ENCODE results near the gene TGIF1. TPM values are rescaled to one million over a fixed set of nuclear protein-coding genes. Genes with fewer than 3 reads are reported as not detected.
"Not testable (repeated sequence)": the region's sequence is repeated elsewhere in the genome, so short reads cannot be mapped to it uniquely, and the experiment has no call there.

TGIF1 gene
- total RNA-seq: 10 to 100 TPM; 12.5 to 14.7 TPM

GRCh38 chr18:3450012-3450798 lies at the start of gene TGIF1:
TGIF1 (plus strand) TSS chr18:3450172; CDS start chr18:3450490, 318 bp downstream.
- peak; percentile 65 for DNase-seq
- Mint-ChIP-seq H3K27me3 (no peaks in the 10 kb centered on the region), H3K4me3 (peak within 1 kb of the TSS; percentile 91), H3K4me1 (peaks cover 50% of the 10 kb centered on the region), H3K9me3 (no peaks in the 10 kb centered on the region), H3K27ac (peak within 1 kb of the TSS; percentile 99), H3K36me3 (ENCODE audit: low read depth) (peaks cover 6% of the 10 kb centered on the region)
- POLR2A ChIA-PET: interaction anchor here (0.6 kb wide), 1 partner anchor 154 kb away, joined by 4 read pairs; no protein-coding TSS in a partner anchor
- CTCF ChIA-PET: interaction anchor here (3.5 kb wide), 1 partner anchor 143 kb away, joined by 15 read pairs; no protein-coding TSS in a partner anchor

- no peak for DNase-seq
- no peak overlapping the region for H3K27ac Mint-ChIP-seq
- H3K4me1 Mint-ChIP-seq: peaks cover 6% of the 10 kb centered on the region
- no peak overlapping the region for H3K4me3 Mint-ChIP-seq
- H3K36me3 Mint-ChIP-seq (ENCODE audit: low read depth): no peaks in the 10 kb centered on the region
- CTCF ChIA-PET: interaction anchor here (0.6 to 0.7 kb wide), 2 partner anchors 28 to 1902 kb away, joined by 3 to 4 read pairs; no protein-coding TSS in a partner anchor
- H3K27me3 Mint-ChIP-seq: no peaks in the 10 kb centered on the region
- peaks cover 6% of the 10 kb centered on the region for H3K9me3 Mint-ChIP-seq
- POLR2A ChIA-PET: interaction anchor here (0.6 kb wide), 2 partner anchors 17 to 19 kb away, joined by 3 to 5 read pairs; no protein-coding TSS in a partner anchor
Measured at GRCh38 chr18:3400567-3401296, 49.2 kb upstream of the TGIF1 start.

GRCh38 chr18:3401669-3402620 lies 48.0 kb upstream of the TGIF1 start:
- H3K4me1 Mint-ChIP-seq: peaks cover 8% of the 10 kb centered on the region
- ChIA-PET POLR2A (no interaction called here), CTCF (no interaction called here)
- no peak overlapping the region for H3K4me3 Mint-ChIP-seq
- H3K9me3 Mint-ChIP-seq: peaks cover 6% of the 10 kb centered on the region
- DNase-seq: no peak
- H3K27me3 Mint-ChIP-seq: no peaks in the 10 kb centered on the region
- H3K36me3 Mint-ChIP-seq (ENCODE audit: low read depth): no peaks in the 10 kb centered on the region
- no peak overlapping the region for H3K27ac Mint-ChIP-seq

- peaks cover 8% of the 10 kb centered on the region for H3K4me1 Mint-ChIP-seq
- ChIA-PET POLR2A (no interaction called here), CTCF (no interaction called here)
- H3K4me3 Mint-ChIP-seq: no peak overlapping the region
- peak; percentile 17 for DNase-seq
- no peak overlapping the region for H3K27ac Mint-ChIP-seq
- H3K27me3 Mint-ChIP-seq: no peaks in the 10 kb centered on the region
- H3K9me3 Mint-ChIP-seq: peaks cover 6% of the 10 kb centered on the region
- no peaks in the 10 kb centered on the region for H3K36me3 Mint-ChIP-seq (ENCODE audit: low read depth)
Measured at GRCh38 chr18:3402982-3403451, 47.0 kb upstream of the TGIF1 start.

DNA sequence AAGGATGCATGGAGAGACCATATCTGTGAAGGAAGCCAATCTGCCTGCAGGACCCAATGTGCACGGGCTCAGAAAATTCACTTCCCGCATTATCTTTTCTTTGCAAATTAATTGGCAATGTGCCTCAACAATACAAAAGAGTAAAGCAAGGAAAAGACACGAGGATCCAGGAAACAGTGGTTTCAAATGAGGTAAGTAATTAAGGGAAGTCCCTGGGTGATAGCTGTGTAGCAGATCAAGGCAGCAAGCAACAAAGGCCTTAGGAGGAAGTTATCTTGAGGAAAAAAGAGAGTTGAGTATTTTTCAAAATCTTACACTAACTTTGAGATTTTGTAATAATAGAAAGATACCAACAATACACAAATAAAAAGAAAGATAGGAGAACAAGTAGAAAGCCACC lies 44.3 kb upstream of the TGIF1 start:
- ChIA-PET POLR2A (no interaction called here), CTCF (no interaction called here)
- no peak overlapping the region for H3K4me3 Mint-ChIP-seq
- no peak overlapping the region for H3K27ac Mint-ChIP-seq
- H3K9me3 Mint-ChIP-seq: peaks cover 6% of the 10 kb centered on the region
- no peak for DNase-seq
- H3K36me3 Mint-ChIP-seq (ENCODE audit: low read depth): no peaks in the 10 kb centered on the region
- H3K27me3 Mint-ChIP-seq: no peaks in the 10 kb centered on the region
- H3K4me1 Mint-ChIP-seq: peaks cover 8% of the 10 kb centered on the region

DNA sequence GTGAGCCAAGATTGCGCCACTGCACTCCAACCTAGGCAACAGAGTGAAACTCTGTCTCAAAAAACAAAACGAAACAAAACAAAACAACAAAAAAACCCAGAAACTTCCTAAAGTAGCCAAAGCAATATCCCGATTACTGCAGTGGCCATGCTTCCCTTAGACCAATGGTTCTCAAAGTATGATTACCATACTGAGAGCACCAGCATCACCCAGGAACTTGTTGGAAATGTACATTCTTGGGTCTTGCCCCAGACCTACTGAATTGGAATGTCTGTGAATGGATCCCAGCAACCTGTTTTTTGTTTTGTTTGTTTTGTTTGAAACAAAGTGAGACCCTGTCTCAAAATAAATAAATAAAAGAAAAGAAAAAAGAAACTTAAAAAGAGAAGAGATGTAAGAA lies 41.9 kb upstream of the TGIF1 start:
- Mint-ChIP-seq H3K27ac (no peak overlapping the region), H3K4me1 (peaks cover 14% of the 10 kb centered on the region), H3K36me3 (ENCODE audit: low read depth) (no peaks in the 10 kb centered on the region), H3K9me3 (peaks cover 2% of the 10 kb centered on the region), H3K27me3 (no peaks in the 10 kb centered on the region), H3K4me3 (no peak overlapping the region)
- POLR2A ChIA-PET: no interaction called here
- DNase-seq: no peak
- CTCF ChIA-PET: no interaction called here

DNA sequence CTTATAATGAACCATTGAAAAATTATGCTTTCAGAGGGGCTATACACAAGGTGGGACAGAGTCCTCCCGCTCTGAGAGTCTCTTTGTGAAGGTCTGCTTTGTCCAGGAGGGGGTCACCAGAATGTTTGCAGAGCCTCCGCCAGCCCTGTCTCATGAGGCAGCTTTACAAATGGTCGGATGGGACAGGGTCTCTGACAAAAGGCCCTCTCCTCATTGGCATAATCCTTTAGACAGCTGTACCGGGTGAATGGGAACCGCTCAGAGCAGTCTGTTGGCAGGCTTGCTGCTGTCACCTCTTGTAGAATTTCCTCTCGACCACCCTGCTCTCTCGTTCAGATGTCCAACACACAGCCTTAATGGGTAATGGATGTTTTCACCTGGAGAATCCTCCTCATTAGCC lies 40.2 kb upstream of the TGIF1 start:
- POLR2A ChIA-PET: no interaction called here
- CTCF ChIA-PET: interaction anchor here (1.0 to 1.5 kb wide), 2 partner anchors 16 to 112 kb away, joined by 3 to 5 read pairs; no protein-coding TSS in a partner anchor
- Mint-ChIP-seq H3K9me3 (no peaks in the 10 kb centered on the region), H3K27me3 (no peaks in the 10 kb centered on the region), H3K4me3 (no peak overlapping the region), H3K36me3 (ENCODE audit: low read depth) (no peaks in the 10 kb centered on the region), H3K4me1 (peaks cover 12% of the 10 kb centered on the region), H3K27ac (no peak overlapping the region)
- DNase-seq: no peak

GRCh38 chr18:3410273-3410672 lies 39.7 kb upstream of the TGIF1 start:
- no peaks in the 10 kb centered on the region for H3K27me3 Mint-ChIP-seq
- CTCF ChIA-PET: interaction anchor here (1.0 kb wide), 1 partner anchor 112 kb away, joined by 3 read pairs; no protein-coding TSS in a partner anchor
- no peak overlapping the region for H3K4me3 Mint-ChIP-seq
- H3K4me1 Mint-ChIP-seq: peaks cover 12% of the 10 kb centered on the region
- no peak overlapping the region for H3K27ac Mint-ChIP-seq
- no peaks in the 10 kb centered on the region for H3K9me3 Mint-ChIP-seq
- POLR2A ChIA-PET: no interaction called here
- DNase-seq: no peak
- no peaks in the 10 kb centered on the region for H3K36me3 Mint-ChIP-seq (ENCODE audit: low read depth)

- H3K27ac Mint-ChIP-seq; H3K27me3 Mint-ChIP-seq; H3K36me3 Mint-ChIP-seq (ENCODE audit: low read depth); H3K4me3 Mint-ChIP-seq; H3K9me3 Mint-ChIP-seq; DNase-seq; POLR2A ChIA-PET: not testable (repeated sequence)
- CTCF ChIA-PET: interaction anchor here (1.0 kb wide), 1 partner anchor 113 kb away, joined by 3 read pairs; no protein-coding TSS in a partner anchor
- peaks cover 12% of the 10 kb centered on the region for H3K4me1 Mint-ChIP-seq
Measured at GRCh38 chr18:3410876-3411275, 39.1 kb upstream of the TGIF1 start.

DNA sequence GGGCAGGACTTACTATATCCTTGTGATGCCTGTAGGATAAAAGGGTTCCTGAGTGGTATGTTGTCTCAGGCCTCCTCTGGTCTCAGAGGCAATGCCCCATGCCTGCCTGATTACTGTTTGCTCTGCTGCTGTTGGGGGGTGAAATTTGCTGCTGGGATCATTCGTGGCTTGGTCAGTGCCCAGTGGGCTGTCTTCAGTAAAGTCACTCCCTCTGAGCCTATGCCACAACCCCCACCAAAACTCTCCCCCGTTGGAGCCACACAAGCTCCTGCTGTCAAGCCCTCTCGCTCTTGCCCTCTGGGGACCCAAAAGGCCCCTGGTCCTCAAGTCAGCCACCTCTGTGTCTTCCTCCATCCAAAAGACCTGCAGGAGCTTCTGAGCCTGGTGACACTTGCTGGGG lies 38.6 kb upstream of the TGIF1 start:
- Mint-ChIP-seq H3K4me3 (no peak overlapping the region), H3K27me3 (no peaks in the 10 kb centered on the region), H3K36me3 (ENCODE audit: low read depth) (no peaks in the 10 kb centered on the region), H3K4me1 (peaks cover 12% of the 10 kb centered on the region), H3K9me3 (no peaks in the 10 kb centered on the region), H3K27ac (no peak overlapping the region)
- ChIA-PET POLR2A (no interaction called here), CTCF (no interaction called here)
- DNase-seq: no peak

GRCh38 chr18:3411854-3412268 lies 38.1 kb upstream of the TGIF1 start:
- H3K9me3 Mint-ChIP-seq: no peaks in the 10 kb centered on the region
- no peaks in the 10 kb centered on the region for H3K36me3 Mint-ChIP-seq (ENCODE audit: low read depth)
- H3K27me3 Mint-ChIP-seq: no peaks in the 10 kb centered on the region
- POLR2A ChIA-PET: no interaction called here
- peak; percentile 7 for DNase-seq
- peaks cover 10% of the 10 kb centered on the region for H3K4me1 Mint-ChIP-seq
- no peak overlapping the region for H3K4me3 Mint-ChIP-seq
- CTCF ChIA-PET: interaction anchor here (0.8 kb wide), 2 partner anchors 12 to 36 kb away, joined by 3 read pairs; no protein-coding TSS in a partner anchor
- peak overlapping the region; percentile 64 for H3K27ac Mint-ChIP-seq

- H3K9me3 Mint-ChIP-seq; H3K27ac Mint-ChIP-seq; POLR2A ChIA-PET; H3K4me3 Mint-ChIP-seq; H3K36me3 Mint-ChIP-seq (ENCODE audit: low read depth); H3K27me3 Mint-ChIP-seq; DNase-seq: not testable (repeated sequence)
- CTCF ChIA-PET: interaction anchor here (0.8 to 1.0 kb wide), 3 partner anchors 10 to 35 kb away, joined by 3 read pairs; no protein-coding TSS in a partner anchor
- H3K4me1 Mint-ChIP-seq: peaks cover 10% of the 10 kb centered on the region
Measured at GRCh38 chr18:3412528-3412927, 37.4 kb upstream of the TGIF1 start.

Measured in activated CD4-positive, alpha-beta T cell treated with anti-CD3 and anti-CD28 coated beads, Interleukin-2, amount 10 ng/mL, durations not matched to agents 7 days and 5 days (primary cell).